ENCODE results near the gene SHISA3. TPM values are rescaled to one million over a fixed set of nuclear protein-coding genes. Genes with fewer than 3 reads are reported as not detected.

The SHISA3 gene
- total RNA-seq, 1 experiment from 2014 or later = 0.18 TPM

GRCh38 chr4:42445038-42445437, 47.8 kb downstream of the SHISA3 start:
- intact Hi-C loops (cut with micrococcal nuclease; ENCODE audit: unreplicated experiment) = no loop called here
- in situ Hi-C loops (cut with HindIII; ENCODE audit: low pct_unique_long_range_greater_than_20kb, low sequenced_read_pairs) = no loop called here
- TF ChIP-seq, protein P1, sequence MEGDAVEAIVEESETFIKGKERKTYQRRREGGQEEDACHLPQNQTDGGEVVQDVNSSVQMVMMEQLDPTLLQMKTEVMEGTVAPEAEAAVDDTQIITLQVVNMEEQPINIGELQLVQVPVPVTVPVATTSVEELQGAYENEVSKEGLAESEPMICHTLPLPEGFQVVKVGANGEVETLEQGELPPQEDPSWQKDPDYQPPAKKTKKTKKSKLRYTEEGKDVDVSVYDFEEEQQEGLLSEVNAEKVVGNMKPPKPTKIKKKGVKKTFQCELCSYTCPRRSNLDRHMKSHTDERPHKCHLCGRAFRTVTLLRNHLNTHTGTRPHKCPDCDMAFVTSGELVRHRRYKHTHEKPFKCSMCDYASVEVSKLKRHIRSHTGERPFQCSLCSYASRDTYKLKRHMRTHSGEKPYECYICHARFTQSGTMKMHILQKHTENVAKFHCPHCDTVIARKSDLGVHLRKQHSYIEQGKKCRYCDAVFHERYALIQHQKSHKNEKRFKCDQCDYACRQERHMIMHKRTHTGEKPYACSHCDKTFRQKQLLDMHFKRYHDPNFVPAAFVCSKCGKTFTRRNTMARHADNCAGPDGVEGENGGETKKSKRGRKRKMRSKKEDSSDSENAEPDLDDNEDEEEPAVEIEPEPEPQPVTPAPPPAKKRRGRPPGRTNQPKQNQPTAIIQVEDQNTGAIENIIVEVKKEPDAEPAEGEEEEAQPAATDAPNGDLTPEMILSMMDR (IDR thresholded peaks at IDR 0.05) = no peak
- TF ChIP-seq SIN3A (IDR thresholded peaks at IDR 0.05; ENCODE audit: borderline replicate concordance, insufficient read depth, low read depth, low read length) = no peak
- no peak for TF ChIP-seq REST (IDR thresholded peaks at IDR 0.05; ENCODE audit: insufficient read depth in 1 of 2, low read depth in 2 of 2, low read length in 1 of 2)
- TF ChIP-seq TCF7L2 (IDR thresholded peaks at IDR 0.05; ENCODE audit: low read depth, low read length) = no peak
- TF ChIP-seq POLR2AphosphoS5 (IDR thresholded peaks at IDR 0.05; ENCODE audit: low read depth, low read length) = no peak
- Histone ChIP-seq H3K4me1 (ENCODE audit: control insufficient read depth, insufficient read depth, low read length) (no peaks in the 10 kb centered on the region), H3K27ac (ENCODE audit: low read length) (no peak overlapping the region), H3K27me3 (ENCODE audit: control insufficient read depth, insufficient read depth, low read length) (no peaks in the 10 kb centered on the region; the same call in 1 of the 2 replicates), H3K36me3 (ENCODE audit: control insufficient read depth, insufficient read depth, low read length) (no peaks in the 10 kb centered on the region), H3K9me3 (ENCODE audit: control insufficient read depth, insufficient read depth, low read depth, low read length) (no peaks in the 10 kb centered on the region), H3K4me3 (ENCODE audit: low read depth in 2 of 2, low read length in 2 of 2) (no peak overlapping the region)
- no peak for ATAC-seq
- no TSS peak for BruUV-seq (replicated peaks)
- ChIA-PET POLR2A (no interaction called here), CTCF (no interaction called here)
- DNase-seq (ENCODE audit: low read depth, low spot score) = no peak

- CTCF ChIA-PET = no interaction called here
These were observed 49.5 kb downstream of the SHISA3 start for GRCh38 chr4:42446823-42447222.

More at GRCh38 chr4:42446823-42447222, 49.5 kb downstream of the SHISA3 start:
- no peak for TF ChIP-seq TCF7L2 (IDR thresholded peaks at IDR 0.05; ENCODE audit: low read depth, low read length)
- TF ChIP-seq SIN3A (IDR thresholded peaks at IDR 0.05; ENCODE audit: borderline replicate concordance, insufficient read depth, low read depth, low read length) = no peak
- no peak for TF ChIP-seq POLR2AphosphoS5 (IDR thresholded peaks at IDR 0.05; ENCODE audit: low read depth, low read length)
- TF ChIP-seq, protein P1 (IDR thresholded peaks at IDR 0.05) = no peak
- ATAC-seq (no peak), DNase-seq (ENCODE audit: low read depth, low spot score) (no peak)
- Histone ChIP-seq H3K9me3 (ENCODE audit: control insufficient read depth, insufficient read depth, low read depth, low read length) (no peaks in the 10 kb centered on the region), H3K4me1 (ENCODE audit: control insufficient read depth, insufficient read depth, low read length) (no peaks in the 10 kb centered on the region), H3K36me3 (ENCODE audit: control insufficient read depth, insufficient read depth, low read length) (no peaks in the 10 kb centered on the region), H3K4me3 (ENCODE audit: low read depth in 2 of 2, low read length in 2 of 2) (no peak overlapping the region), H3K27ac (ENCODE audit: low read length) (no peak overlapping the region), H3K27me3 (ENCODE audit: control insufficient read depth, insufficient read depth, low read length) (no peaks in the 10 kb centered on the region)
- in situ Hi-C loops (cut with HindIII; ENCODE audit: low pct_unique_long_range_greater_than_20kb, low sequenced_read_pairs) (no loop called here), intact Hi-C loops (cut with micrococcal nuclease; ENCODE audit: unreplicated experiment) (no loop called here)
- no TSS peak for BruUV-seq (replicated peaks)
- POLR2A ChIA-PET = no interaction called here

Other genes with a start within 250 kb of the SHISA3 start
- 0.03 TPM for gene BEND4, start 244.8 kb upstream of the SHISA3 start, total RNA-seq (2021; ENCODE audit: unreplicated experiment)